CD1c-positive myeloid dendritic cell (primary cell): Measurements from ENCODE around the gene MRPL28.
"Not testable (repeated sequence)": the region's sequence is repeated elsewhere in the genome, so short reads cannot be mapped to it uniquely, and the experiment has no call there.

ENCODE experiments used
- DNase-seq: peaks from one replicate; pipeline ENCODE4 v3.0.0-alpha.2; 2016; ENCODE audit errors: extremely low spot score

The MRPL28 gene

DNA sequence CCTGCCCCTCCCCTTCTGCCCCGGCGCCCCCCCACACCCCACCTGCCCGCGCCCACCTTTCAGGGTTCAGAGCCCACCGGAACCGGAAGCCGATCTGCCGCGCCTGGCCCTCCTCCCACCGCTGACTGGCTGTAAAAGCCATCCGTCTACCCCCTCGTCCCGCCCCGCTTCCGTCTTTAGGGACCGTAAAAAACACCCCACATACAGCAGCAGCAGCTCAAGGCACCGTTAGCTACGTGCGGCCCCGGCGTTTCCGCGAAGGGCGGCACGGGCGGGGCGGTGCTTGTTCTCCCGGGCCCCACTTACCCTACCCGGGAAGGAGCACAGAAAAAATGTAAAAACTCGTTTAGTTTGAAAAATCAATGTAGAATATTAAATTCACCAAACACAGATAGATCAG lies at the start of gene MRPL28:
TSS of gene MRPL28 (minus strand) at position 96 of the 400 bp plus-strand sequence. CDS start 320 bp downstream, outside the sequence.
- DNase-seq = peak; percentile 96

DNA sequence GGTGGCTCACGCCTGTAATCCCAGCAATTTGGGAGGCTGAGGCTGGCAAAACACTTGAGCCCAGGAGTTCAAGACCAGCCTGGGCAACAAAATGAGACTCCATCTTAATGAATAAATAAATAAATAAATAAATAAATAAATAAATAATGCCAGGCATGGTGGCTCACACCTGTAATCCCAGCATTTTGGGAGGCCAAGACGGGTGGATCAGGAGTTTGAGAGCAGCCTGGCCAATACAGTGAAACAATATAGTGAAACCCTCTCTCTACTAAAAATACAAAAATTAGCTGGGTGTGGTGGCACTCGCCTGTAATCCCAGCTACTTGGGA lies 44.8 kb upstream of the MRPL28 start:
- DNase-seq = not testable (repeated sequence)

DNA sequence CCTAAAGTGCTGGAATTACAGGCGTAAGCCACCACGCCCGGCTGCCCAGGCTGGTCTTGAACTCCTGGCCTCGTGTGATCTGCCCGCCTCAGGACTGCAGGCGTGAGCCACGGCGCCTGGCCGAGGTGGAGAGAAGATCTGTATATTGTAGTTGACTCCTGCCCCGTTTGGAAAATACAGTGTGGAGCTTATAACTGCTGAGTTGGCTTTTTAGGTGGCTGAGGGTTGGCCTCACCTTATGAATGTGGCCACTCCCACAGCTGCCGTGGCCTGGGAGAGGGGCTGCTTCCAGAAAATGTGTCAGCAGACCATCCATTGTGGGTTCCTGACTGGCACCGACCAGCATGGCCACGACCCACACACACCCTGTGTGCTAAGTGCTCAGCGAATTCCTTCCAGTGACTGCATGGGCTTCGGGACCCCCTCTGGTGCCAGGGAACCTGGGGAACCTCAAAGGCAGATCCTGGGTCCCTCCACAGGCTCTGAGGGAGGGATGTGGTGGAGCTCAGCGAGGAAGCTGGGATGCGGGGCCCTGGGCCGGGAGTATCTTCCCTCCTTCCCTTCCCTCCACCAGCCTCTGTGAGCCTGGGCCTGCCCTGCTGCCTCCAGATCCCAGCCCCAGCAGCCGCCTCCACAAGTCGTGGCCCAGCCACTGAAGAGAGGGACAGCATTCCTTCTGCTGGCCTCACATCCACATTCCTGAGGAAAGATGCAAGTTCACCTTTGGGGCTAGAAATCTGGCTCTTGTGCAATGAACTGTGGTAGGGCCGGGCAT lies 44.2 kb upstream of the MRPL28 start:
- DNase-seq = no peak

DNA sequence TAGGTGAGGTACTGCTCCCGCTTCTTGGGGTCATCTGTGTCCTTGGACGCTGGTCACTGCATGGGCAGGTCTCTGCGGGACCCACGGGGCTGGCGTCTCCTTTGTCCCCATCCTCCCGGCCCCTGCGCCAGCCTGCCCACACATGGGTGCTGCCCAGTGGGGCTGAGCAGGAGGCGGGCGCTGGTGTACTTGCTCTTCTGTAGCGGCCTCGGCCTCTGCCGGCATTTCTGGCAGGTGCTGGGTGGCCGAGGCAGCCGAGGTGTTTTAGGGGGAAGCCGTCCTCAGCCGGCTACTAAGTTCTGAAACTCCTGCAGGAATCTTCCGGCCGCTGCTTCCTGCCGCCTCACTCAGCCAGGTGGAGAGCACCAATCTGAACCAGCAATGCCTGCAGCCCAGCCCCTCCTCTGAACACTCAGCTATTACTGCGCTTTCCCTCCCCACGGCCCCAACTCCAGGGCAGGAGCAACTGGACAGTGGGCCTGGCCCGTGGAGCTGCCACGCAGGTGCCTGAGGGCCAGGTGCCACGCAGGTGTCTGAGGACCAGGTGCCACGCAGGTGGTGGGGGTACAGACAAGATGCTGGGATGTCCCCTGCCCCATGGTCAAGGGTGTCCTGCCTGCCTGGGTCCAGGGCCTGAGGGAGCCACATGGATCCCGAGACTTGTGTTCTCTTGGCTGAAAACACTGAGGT lies 41.4 kb upstream of the MRPL28 start:
- DNase-seq = no peak

DNA sequence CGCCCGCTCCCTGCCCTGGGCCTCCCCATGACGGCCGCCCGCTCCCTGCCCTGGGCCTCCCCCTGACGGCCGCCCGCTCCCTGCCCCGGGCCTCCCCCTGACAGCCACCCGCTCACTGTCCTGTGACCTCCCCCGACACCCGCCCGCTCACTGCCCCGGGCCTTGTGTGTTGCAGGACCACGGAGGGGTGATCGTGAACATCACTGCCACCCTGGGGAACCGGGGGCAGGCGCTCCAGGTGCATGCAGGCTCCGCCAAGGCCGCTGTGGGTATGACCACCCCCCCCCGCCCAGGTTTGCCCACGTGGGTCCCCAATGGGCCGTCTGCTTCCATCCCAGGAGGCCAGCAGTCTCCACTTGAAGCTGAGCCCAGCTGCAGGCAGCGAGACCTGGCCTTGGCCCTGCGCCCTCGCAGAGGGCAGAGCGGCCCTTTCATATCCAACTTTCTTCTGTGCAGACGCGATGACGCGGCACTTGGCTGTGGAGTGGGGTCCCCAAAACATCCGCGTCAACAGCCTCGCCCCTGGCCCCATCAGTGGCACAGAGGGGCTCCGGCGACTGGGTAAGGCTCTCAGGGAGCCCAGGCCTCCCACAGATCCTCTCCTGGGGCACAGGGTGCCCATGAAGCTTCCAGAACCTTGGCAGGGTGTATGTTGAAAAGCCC lies 40.3 kb upstream of the MRPL28 start:
- DNase-seq = no peak

DNA sequence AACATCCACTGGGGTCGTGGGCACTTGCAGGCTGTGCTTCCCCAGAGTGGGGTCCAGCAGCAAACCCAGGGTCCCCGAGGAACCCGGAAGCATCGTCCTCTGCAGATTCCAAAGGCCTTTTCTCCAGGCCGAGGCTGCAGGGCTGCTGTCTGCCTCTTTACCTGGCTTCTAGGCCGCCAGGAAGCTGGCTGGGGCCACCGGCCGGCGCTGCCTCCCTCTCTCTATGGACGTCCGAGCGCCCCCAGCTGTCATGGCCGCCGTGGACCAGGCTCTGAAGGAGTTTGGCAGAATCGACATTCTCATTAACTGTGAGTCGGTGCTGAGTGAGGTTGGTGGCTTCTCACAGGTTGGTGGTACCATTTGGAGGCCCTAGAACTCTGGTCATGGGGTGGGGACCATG lies 36.9 kb upstream of the MRPL28 start:
- DNase-seq = no peak

DNA sequence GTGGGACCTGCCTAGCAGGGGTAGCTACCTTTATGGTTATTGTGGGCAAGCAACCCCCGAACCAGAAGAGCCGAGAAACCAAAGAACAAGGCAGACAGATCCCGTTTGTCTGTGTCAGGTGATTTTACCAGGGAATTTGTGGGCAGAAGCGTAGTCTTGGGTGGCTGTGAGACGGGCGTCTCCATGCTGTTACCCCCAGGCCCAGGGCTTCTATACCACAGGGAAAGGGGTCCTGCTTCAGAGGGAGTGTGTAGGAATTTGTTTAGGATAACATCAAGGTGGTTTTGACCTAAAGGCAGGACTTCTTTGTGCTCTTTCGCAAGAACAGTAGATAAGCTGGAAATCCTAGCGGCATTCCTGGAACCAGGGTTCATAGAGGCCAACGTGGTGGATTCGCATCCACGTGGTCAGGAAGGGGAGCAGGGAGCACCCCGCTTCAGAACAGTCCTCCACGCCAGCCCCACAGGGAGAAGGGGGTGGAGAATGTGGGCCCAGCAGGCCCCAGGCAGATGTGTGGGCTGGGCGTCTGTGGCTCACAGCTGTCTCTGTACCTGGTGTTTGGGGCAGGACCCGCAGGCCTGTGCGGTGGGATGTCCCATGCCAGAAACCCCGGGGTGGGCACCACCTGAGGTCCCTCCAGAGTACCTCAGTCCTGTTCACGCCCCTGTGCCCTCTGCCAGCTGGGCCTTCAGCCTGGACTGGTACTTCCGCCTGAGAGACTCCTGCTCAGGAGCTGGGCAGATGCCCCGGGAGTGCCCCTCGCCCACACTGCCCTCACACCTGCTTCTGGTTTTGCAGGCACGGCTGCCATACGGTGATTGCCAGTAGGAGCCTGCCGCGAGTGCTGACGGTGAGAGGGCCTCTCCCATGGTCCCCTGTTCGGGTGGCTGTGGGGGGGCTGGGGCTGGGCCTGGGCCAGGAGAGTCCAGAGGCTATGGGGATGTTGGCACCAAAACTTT lies 35.5 kb upstream of the MRPL28 start:
- no peak for DNase-seq

DNA sequence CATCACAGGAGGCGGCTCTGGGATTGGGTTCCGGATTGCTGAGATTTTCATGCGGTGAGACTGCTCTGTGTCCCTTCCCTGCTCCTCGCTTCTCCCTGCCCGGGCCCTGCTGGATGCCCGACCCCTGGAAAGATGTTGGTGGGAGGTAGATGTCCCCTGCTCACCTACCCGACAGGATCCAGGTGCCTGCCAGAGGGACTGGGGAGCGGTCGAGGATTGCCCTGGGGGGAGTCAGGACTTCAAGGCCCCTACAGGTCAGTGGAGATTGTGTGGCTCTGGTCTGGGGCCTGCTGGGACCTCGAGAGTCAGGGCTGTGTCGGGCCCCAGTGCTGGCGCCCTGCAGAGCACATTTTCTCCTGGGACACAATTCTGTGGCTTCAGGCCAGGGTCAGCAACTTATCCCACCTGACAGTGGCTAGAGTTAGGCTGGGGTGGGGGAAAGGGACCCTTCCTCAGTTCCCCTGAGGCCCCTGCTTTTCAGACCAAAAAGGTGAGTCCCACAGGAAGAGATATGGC lies 34.7 kb upstream of the MRPL28 start:
- DNase-seq = no peak

DNA sequence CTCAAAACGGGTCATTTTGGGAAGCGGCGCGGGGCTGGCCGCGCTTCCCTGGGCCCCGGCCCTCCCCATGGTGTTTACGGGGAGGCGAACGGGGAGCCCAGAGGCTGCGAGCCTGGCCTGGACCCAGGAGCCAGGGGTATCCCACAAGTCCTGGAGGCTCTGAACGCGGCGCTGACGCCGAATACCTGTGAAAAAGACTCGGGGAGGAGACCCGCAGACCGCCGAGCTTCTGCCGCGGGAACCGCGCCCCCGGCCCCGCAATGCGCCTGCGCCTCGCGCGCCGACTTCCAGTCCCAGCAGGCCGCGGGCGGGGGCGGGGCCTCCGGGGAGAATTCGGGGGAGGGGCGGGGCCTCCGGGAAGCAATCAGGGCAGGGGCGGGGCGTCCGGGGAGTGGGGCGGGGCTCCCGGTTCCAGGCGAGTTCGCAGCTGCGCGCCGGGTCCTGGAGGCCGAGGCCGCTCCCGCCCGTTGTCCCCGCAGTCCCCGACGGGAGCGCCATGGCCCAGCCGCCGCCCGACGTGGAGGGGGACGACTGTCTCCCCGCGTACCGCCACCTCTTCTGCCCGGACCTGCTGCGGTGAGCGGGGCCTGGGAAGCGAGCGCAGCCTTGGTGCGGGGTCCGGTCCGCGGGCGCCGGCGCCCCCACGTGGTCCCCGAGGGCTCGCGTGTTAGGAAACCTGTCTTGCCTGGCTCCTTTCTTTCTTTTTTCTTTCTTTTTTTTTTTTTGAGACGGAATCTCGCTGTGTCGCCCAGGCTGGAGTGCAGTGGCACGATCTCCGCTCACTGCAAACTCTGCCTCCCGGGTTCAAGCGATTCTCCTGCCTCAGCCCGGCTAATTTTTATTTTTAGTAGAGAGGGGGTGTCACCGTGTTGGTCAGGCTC lies 31.4 kb upstream of the MRPL28 start, which contains the start of gene DECR2:
TSS of gene DECR2 (plus strand) at position 418 of the 881 bp plus-strand sequence. CDS start at position 497, 79 bp downstream.
- peak; percentile 98 for DNase-seq

DNA sequence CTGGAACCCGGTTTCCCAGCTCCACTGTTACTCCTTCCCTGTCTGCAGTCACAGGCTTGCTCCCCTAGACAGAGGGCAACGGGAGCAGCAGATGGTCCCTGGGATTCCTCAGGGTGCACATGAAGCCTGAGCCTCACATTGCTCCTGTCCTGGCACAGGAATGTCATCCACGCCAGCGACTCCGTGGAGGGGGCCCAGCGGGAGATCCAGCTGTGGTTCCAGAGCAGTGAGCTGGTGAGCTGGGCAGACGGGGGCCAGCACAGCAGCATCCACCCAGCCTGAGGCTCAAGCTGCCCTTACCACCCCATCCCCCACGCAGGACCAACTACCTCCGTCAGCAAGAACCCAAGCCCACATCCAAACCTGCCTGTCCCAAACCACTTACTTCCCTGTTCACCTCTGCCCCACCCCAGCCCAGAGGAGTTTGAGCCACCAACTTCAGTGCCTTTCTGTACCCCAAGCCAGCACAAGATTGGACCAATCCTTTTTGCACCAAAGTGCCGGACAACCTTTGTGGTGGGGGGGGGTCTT lies 29.8 kb upstream of the MRPL28 start:
- no peak for DNase-seq

DNA sequence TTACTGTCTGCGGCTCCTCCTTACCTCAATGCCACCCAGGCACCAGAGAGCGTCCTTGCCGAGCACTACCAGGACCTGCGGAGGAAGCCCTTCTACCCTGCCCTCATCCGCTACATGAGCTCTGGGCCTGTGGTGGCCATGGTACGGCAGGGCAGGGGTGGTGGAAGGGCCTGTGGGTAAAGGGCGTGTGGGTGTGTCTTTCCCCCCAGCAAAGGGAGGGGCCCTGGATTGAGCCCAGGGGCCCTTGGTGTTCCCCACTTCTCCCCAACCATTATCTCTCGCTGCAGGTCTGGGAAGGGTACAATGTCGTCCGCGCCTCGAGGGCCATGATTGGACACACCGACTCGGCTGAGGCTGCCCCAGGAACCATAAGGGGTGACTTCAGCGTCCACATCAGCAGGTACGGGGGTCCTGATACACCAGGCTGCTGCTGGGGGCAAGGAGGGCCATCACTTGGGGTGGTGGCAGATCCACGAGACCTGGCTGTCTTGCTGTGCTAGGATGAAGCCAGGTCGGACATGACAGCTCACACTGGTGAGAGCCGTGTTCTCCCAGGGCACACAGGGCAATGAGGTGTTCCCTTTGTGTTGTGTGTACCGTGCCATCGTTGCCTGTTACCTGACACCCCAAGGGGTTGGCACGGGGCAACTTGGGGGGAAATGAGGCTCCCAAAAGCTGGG lies 29.1 kb upstream of the MRPL28 start:
- DNase-seq = no peak

DNA sequence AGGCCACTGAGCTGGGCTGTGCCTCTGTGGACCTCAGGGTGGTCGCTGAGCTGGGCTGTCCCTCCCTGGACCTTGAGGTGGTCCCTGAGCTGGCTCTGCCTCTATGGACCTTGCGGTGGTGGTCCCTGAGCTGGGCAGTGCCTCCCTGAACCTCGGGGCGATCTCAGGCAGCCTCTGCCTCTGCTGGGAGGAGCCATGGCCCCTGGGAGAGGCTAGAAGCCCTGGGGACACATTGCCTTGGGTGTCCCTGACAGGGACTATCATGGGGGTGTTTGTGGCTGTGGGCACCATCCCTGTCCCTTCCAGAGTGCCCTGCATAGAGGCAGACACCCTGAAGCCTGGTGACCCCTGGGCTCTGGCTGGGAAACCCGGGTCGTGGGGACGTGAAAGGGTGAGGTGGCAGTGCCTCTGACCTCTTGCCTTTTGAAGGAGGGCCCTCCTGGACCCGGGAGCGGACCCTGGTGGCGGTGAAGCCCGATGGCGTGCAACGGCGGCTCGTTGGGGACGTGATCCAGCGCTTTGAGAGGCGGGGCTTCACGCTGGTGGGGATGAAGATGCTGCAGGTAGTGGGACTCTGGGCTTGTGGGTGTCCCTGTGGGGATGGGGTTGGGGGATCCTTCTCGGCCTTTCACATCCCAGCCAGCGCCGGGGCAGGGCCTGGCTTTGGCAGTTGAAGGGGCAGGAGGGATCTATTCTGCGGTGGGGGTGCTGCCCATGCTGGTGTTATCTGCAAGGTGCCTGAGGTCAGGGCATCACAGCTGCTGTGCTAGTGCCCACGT lies 28.4 kb upstream of the MRPL28 start:
- DNase-seq = no peak

DNA sequence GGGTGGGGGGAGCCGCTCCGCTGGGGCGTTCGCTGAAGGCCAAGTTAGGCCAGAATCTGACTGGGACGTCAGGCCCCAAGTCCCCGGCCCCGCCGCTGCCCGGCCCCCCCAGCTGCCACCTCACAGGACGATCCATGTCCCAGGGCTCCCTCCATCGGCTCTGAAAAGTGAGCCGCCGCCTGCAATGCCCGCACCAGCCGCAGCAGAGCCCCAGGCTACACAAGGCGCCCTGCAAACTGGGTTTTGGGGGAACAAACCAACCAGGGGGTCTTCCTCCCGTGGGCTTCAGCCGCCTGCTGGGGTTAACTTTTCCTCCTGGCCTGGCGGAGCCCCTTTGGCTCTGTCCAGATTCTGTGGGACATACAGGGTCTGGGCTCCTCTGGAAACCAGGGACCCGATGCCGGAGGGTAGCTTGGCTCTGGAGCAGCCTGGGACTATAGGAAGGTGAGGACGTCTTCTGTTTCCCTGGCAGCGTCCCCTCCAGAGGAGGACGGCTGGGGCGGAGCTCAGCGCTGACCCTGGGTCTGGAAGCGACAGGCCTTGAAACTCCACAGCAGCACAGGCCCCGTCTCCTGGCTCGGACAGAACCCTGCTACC lies 27.5 kb upstream of the MRPL28 start:
- DNase-seq = peak; percentile 66

DNA sequence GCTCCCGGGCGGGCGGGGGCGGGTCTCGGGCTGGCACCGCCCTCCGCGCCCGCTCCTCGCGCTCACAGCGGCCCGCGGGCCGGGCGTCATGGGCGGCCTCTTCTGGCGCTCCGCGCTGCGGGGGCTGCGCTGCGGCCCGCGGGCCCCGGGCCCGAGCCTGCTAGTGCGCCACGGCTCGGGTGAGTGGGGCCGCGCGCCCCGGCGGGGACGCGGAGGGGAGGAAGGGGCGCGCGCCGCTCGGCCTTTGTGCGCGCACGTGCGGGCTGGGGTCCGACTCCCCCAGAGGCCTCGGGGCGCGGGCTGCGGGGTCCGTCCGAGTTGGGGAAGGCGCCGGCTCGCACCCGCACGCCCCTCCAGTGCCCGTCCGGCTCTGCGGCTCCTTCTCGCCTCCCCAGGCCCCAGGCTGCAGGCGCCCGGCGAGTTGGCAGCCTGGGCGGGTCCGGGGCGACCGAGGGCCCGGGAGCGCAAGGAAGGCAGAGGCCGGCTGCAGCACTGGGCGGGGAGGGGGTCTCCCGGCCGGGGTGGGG lies 26.9 kb upstream of the MRPL28 start, which contains the start of gene NME4:
TSS of gene NME4 (plus strand) at position 65 of the 527 bp plus-strand sequence. CDS start at position 89, 24 bp downstream.
- DNase-seq = peak; percentile 46

DNA sequence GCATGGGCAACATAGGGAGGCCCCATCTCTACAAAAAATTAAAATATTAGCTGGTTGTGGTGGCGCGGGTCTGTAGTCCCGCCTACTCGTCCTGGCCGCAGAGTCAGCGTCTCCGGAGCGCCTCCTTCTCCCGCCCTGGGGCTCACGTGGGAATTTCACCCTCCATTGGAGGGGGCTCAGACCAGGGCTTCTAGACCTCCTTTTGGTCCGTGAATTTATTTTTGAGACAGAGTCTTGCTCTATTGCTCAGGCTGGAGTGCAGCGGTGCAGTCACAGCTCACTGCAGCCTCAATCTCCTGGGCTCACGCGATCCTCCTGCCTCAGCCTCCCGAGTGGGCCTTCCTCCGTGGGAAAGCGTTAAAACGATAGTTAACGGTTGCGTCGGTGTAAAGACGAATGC lies 26.3 kb upstream of the MRPL28 start:
- DNase-seq = peak; percentile 27

DNA sequence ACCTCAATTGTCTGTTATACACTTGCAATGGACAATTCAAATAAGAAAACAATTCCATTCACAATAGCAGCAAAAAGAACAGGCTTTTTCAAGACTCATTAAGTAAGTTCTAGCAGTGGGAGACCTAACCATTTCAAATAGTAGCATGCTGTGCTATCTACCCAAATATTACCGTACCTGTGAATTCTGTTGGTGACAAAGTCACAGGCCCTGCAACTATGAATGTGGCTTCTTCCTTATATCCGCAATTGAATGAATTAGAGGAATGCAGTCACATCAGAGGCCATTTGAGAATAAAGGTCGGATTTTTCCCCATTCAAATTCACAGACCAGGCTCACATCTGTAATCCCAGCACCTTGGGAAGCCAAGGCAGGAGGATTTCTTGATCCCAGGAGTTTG lies 25.9 kb upstream of the MRPL28 start:
- no peak for DNase-seq

DNA sequence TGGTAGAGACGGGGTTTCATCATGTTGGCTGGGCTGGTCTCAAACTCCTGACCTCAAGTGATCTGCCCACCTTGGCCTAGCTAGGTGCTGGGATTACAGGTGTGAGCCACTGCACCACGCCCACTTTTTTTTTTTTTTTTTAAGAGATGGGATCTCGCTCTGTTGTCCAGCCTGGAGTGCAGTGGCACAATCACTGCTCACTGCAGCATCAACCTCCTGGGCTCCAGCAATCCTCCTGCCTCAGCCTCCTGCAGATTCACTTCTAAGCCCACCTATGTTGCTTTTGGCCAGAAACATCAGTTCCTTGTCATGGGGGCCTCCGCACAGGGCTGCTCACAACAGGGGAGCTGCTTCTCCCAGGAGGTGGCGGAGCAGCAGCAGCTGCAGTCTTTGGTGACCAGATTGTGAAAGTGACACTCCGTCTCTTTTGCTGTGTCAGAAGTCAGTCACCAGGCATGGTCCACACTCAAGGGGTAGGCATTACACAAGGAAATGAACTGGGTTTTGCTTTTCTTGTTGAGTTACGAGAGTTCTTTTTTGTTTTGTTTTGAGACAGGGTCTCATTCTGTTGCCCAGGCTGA lies 22.2 kb upstream of the MRPL28 start:
- peak; percentile 57 for DNase-seq
